ENCODE data around the gene MACF1. TPM values are rescaled to one million over a fixed set of nuclear protein-coding genes. Genes with fewer than 3 reads are reported as not detected.
A peak's percentile ranks its signal among the peaks of the same experiment; 100 is the strongest.

MACF1 gene
- total RNA-seq, 2 experiments from 2014 or later: 248 to 252 TPM

GRCh38 chr1:39269791-39270342, 65.4 kb downstream of the MACF1 start:
- H3K27ac Mint-ChIP-seq: peak overlapping the region; percentile 11
- intact Hi-C loops (cut with DNase I, micrococcal nuclease): no loop called here
- no peaks in the 10 kb centered on the region for H3K9me3 Mint-ChIP-seq
- Histone ChIP-seq H3K36me3 (ENCODE audit: insufficient read depth, low read length) (peaks cover 12% of the 10 kb centered on the region), H3K9me3 (ENCODE audit: control insufficient read depth in 1 of 2, insufficient read depth in 1 of 2, low read length in 2 of 2) (no peaks in the 10 kb centered on the region), H3K4me1 (ENCODE audit: insufficient read depth, low read length) (peaks cover 40% of the 10 kb centered on the region), H3K4me3 (ENCODE audit: low read length) (no peak overlapping the region), H3K27ac (ENCODE audit: low read depth in 1 of 2, low read length in 2 of 2) (no peak overlapping the region), H3K27me3 (ENCODE audit: control insufficient read depth in 1 of 2, insufficient read depth in 2 of 2, low read length in 2 of 2) (no peaks in the 10 kb centered on the region)
- no peak for ATAC-seq (ENCODE audit: poor library complexity)
- H3K4me3 Mint-ChIP-seq: no peak overlapping the region
- DNase-seq: peak in 2 of 14 experiments; percentile 18
- peaks cover 84% of the 10 kb centered on the region for H3K4me1 Mint-ChIP-seq (ENCODE audit: low read depth)
- POLR2A ChIA-PET: interaction anchor here (0.6 to 0.9 kb wide), 3 partner anchors 11 to 77 kb away, joined by 3 read pairs; no protein-coding TSS in a partner anchor
- H3K27me3 Mint-ChIP-seq: no peaks in the 10 kb centered on the region
- H3K36me3 Mint-ChIP-seq (ENCODE audit: low read depth): peaks cover 30% of the 10 kb centered on the region
- TF ChIP-seq, protein P1, sequence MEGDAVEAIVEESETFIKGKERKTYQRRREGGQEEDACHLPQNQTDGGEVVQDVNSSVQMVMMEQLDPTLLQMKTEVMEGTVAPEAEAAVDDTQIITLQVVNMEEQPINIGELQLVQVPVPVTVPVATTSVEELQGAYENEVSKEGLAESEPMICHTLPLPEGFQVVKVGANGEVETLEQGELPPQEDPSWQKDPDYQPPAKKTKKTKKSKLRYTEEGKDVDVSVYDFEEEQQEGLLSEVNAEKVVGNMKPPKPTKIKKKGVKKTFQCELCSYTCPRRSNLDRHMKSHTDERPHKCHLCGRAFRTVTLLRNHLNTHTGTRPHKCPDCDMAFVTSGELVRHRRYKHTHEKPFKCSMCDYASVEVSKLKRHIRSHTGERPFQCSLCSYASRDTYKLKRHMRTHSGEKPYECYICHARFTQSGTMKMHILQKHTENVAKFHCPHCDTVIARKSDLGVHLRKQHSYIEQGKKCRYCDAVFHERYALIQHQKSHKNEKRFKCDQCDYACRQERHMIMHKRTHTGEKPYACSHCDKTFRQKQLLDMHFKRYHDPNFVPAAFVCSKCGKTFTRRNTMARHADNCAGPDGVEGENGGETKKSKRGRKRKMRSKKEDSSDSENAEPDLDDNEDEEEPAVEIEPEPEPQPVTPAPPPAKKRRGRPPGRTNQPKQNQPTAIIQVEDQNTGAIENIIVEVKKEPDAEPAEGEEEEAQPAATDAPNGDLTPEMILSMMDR (IDR thresholded peaks at IDR 0.05): no peak
- CTCF ChIA-PET: interaction anchor here (1.1 to 2.4 kb wide), 4 partner anchors 11 to 171 kb away, joined by 3 to 11 read pairs (median 5); no protein-coding TSS in a partner anchor

- intact Hi-C loops (cut with DNase I, micrococcal nuclease): no loop called here
These were observed 65.9 kb downstream of the MACF1 start for GRCh38 chr1:39270368-39270767.

GRCh38 chr1:39272027-39272797, 67.7 kb downstream of the MACF1 start:
- Histone ChIP-seq H3K27ac (ENCODE audit: low read depth in 1 of 2, low read length in 2 of 2) (no peak overlapping the region), H3K27me3 (ENCODE audit: control insufficient read depth in 1 of 2, insufficient read depth in 2 of 2, low read length in 2 of 2) (no peaks in the 10 kb centered on the region), H3K4me3 (ENCODE audit: low read length) (no peak overlapping the region), H3K4me1 (ENCODE audit: insufficient read depth, low read length) (peaks cover 37% of the 10 kb centered on the region), H3K9me3 (ENCODE audit: control insufficient read depth in 1 of 2, insufficient read depth in 1 of 2, low read length in 2 of 2) (no peaks in the 10 kb centered on the region), H3K36me3 (ENCODE audit: insufficient read depth, low read length) (peaks cover 19% of the 10 kb centered on the region)
- Mint-ChIP-seq H3K27me3 (no peaks in the 10 kb centered on the region), H3K4me1 (ENCODE audit: low read depth) (peaks cover 80% of the 10 kb centered on the region), H3K9me3 (no peaks in the 10 kb centered on the region), H3K4me3 (no peak overlapping the region), H3K36me3 (ENCODE audit: low read depth) (peaks cover 35% of the 10 kb centered on the region), H3K27ac (peak overlapping the region; percentile 64)
- DNase-seq (no peak), ATAC-seq (ENCODE audit: poor library complexity) (no peak)
- TF ChIP-seq, protein P1 (IDR thresholded peaks at IDR 0.05): no peak
- intact Hi-C loops (cut with DNase I, micrococcal nuclease): no loop called here
- ChIA-PET POLR2A (no interaction called here), CTCF (interaction anchor here (2.5 kb wide), 1 partner anchor 14 kb away, joined by 7 read pairs; no protein-coding TSS in a partner anchor)

More at GRCh38 chr1:39270368-39270767, 65.9 kb downstream of the MACF1 start:
- no peaks in the 10 kb centered on the region for H3K27me3 ChIP-seq (ENCODE audit: control insufficient read depth in 1 of 2, insufficient read depth in 2 of 2, low read length in 2 of 2)
- peak overlapping the region; percentile 11 for H3K27ac Mint-ChIP-seq
- no peak overlapping the region for H3K27ac ChIP-seq (ENCODE audit: low read depth in 1 of 2, low read length in 2 of 2)
- no peak overlapping the region for H3K4me3 Mint-ChIP-seq
- DNase-seq (no peak), ATAC-seq (ENCODE audit: poor library complexity) (no peak)
- no peak overlapping the region for H3K4me3 ChIP-seq (ENCODE audit: low read length)
- H3K36me3 Mint-ChIP-seq (ENCODE audit: low read depth): peaks cover 30% of the 10 kb centered on the region
- H3K36me3 ChIP-seq (ENCODE audit: insufficient read depth, low read length): peaks cover 12% of the 10 kb centered on the region
- H3K9me3 ChIP-seq (ENCODE audit: control insufficient read depth in 1 of 2, insufficient read depth in 1 of 2, low read length in 2 of 2): no peaks in the 10 kb centered on the region
- POLR2A ChIA-PET: no interaction called here
- H3K27me3 Mint-ChIP-seq: no peaks in the 10 kb centered on the region
- CTCF ChIA-PET: interaction anchor here (1.1 to 1.4 kb wide), 3 partner anchors 11 to 172 kb away, joined by 3 to 6 read pairs (median 4); no protein-coding TSS in a partner anchor
- TF ChIP-seq, protein P1 (IDR thresholded peaks at IDR 0.05): no peak
- H3K9me3 Mint-ChIP-seq: no peaks in the 10 kb centered on the region
- peaks cover 79% of the 10 kb centered on the region for H3K4me1 Mint-ChIP-seq (ENCODE audit: low read depth)
- H3K4me1 ChIP-seq (ENCODE audit: insufficient read depth, low read length): peaks cover 40% of the 10 kb centered on the region
